Right lobe of liver (tissue), 4 donors: ENCODE results near the gene CATSPERE.

Experiments
- POLR2A ChIP-seq: fragments of 450-650 bp; IDR thresholded peaks from one replicate; pipeline ENCODE4 v1.6.1; 2017; ENCODE audit warnings: antibody characterized with exemption, mild to moderate bottlenecking
- TF ChIP-seq, protein P1 (sequence below), 4 donors: fragments of 200-600 bp in 3 of 4; fragments of 450-650 bp in 1 of 4; IDR thresholded peaks; one replicate each; pipeline versions ENCODE4 v1.5.1 to v1.8.0; 2016 to 2022; ENCODE audit warnings: antibody characterized with exemption in 4 of 4, mild to moderate bottlenecking in 2 of 4
- donor health status: DM: no; HTN: no; CAD: no.
- donor health status: DM: no; HTN: no; CAD: no.
- donor health status: DM: no; HTN: yes; CAD: no.

DNA sequence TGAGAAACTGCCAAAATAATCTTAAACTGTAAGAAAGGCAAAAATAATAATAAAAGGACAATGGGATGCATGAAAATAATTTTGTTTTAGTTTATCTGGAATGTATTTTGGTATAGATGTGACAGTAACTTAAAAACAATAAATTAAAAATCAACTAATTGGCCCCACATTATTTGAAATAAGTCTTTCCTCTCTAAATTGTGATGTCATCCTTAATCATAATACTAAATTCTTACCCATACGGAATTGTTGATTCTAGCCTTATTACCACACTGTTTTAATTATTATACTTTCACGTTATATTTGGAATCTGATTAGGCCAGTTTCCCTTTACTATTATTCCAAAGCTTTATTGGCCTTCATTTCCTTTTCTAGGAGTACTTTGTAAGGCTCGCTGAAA, 199.5 kb downstream of the CATSPERE start:
- TF ChIP-seq, protein P1, sequence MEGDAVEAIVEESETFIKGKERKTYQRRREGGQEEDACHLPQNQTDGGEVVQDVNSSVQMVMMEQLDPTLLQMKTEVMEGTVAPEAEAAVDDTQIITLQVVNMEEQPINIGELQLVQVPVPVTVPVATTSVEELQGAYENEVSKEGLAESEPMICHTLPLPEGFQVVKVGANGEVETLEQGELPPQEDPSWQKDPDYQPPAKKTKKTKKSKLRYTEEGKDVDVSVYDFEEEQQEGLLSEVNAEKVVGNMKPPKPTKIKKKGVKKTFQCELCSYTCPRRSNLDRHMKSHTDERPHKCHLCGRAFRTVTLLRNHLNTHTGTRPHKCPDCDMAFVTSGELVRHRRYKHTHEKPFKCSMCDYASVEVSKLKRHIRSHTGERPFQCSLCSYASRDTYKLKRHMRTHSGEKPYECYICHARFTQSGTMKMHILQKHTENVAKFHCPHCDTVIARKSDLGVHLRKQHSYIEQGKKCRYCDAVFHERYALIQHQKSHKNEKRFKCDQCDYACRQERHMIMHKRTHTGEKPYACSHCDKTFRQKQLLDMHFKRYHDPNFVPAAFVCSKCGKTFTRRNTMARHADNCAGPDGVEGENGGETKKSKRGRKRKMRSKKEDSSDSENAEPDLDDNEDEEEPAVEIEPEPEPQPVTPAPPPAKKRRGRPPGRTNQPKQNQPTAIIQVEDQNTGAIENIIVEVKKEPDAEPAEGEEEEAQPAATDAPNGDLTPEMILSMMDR (IDR thresholded peaks at IDR 0.05): no peak
- no peak for TF ChIP-seq POLR2A
